DMS 273 (cell line): ENCODE results near the gene CNTN2.

Experiments
- DNase-seq: peaks from one replicate; lab custom pipeline; 2025; ENCODE audit not compliant: unreplicated experiment; lab: John Stamatoyannopoulos, UW

Gene CNTN2

GRCh38 chr1:205109269-205109668 lies 66.3 kb downstream of the CNTN2 start:
- no peak for DNase-seq

DNA sequence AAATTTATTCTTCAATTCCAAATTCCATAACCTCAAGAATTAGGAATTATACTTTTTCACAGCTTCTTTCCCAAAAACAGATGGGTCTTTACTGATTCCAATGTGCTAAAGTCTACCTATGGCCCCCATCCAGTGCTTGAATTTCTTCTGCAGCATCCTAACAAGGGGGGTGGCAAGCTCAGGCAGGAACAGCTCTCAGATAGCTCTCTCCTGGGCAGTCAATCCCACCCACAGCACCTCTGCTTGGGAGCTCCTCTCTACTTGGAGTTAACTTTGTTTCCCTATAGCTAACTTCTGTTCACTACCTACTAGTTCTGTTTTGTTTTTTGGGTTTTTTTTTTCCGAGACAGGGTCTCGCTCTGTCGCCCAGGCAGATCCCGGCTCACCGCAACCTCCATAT lies 66.7 kb downstream of the CNTN2 start:
- no peak for DNase-seq

- DNase-seq = no peak
Observed at GRCh38 chr1:205111354-205111753, 68.3 kb downstream of the CNTN2 start.

DNA sequence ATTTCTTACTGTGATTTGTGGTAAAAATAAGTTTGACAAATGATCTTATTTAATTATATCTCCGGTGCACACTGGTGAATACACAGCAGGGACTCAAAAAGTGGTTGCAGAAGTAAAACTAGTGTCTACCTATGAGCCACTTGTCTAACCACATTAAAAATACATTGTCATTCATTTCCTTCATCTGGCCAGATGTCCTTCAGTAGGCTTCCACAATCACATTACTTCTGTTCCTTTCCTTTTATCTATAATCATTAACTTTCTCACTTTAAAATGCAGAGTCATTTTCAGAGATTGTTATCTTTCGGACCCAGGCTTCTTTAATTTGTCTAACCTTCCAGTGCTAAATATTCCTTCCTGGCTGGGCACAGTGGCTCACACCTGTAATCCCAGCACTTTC lies 75.7 kb downstream of the CNTN2 start:
- no peak for DNase-seq

DNA sequence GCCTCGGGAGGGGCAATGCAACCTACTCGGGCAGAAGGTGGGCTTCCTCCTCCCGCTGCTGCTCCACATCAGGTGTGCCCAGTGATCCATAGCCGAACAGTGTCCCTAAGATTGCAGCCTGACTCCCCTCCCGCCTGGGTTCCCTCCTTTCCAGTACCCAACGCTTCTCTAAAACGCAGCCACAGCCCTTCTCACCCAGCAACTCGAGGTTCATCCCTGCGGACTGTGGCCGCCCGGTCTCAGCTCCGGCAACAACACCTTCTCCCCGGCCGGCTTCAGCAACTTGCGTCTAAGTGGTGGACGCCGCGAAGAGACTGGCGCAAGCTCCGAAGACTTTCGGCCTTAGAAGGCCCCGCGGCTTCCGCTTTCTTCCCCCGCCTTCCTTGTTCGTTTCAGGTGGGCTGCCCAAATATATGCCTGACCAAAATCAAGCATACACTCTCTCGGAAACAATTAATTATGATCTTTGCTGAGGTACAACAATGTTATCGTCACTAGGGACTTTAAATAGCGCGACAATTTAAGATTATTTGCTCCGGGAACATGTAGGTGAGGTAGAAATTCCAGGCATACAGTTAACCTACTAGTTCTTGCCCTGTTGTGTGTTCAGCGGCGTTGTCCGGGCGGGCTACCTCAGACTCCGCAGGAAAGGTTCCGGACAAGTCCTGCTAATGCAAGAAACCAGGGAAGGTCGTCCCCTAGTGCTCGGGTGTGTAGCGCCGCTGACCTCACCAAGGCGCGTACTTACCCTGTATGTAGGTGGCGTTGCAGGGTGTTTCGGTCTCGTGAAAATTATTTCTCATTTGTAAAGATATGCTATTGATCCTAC lies 78.9 kb downstream of the CNTN2 start, which contains the start of gene RBBP5:
RBBP5 (minus strand) TSS at position 319 of the 829 bp plus-strand sequence; CDS start at position 214, 105 bp downstream.
- DNase-seq = peak; percentile 99

- peak; percentile 41 for DNase-seq
Observed at GRCh38 chr1:205122489-205122882, 79.5 kb downstream of the CNTN2 start.

DNA sequence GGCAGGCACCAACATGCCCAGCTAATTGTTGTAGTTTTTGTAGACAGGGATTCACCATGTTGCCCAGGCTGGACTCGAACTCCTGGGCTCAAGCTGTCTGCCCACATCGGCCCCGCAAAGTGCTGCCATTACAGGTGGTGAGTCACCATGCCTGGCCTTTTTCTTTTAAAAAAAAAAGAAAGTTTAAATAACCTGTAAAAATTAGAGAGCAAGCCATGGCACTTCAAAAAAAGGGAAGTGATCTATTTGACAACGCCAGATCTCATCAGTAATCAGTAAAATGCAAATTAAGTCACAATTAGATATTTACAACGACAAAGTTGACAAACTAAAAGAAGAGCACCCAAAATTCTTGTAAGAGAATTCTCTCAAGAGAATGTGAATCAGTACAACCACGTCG lies 81.7 kb downstream of the CNTN2 start:
- DNase-seq = no peak

- no peak for DNase-seq
Observed at GRCh38 chr1:205127646-205128045, 84.6 kb downstream of the CNTN2 start.
